ENCODE data around the gene SYT5. TPM values are rescaled to one million over a fixed set of nuclear protein-coding genes. Genes with fewer than 3 reads are reported as not detected.

Gene SYT5
- polyA plus RNA-seq, 3 donors, result not detected

GRCh38 chr19:55181740-55182139 is 1.7 kb upstream of the SYT5 start:
- Histone ChIP-seq H3K27me3 (ENCODE audit: control insufficient read depth in 2 of 2, insufficient read depth in 2 of 2, low read length in 2 of 2) (peaks cover 18 to 53% of the 10 kb centered on the region in 2 donors), H3K36me3 (replicated peaks in 1 of 2; ENCODE audit: control insufficient read depth in 1 of 2, insufficient read depth in 2 of 2, low read length in 2 of 2) (no peaks in the 10 kb centered on the region), H4K20me1 (ENCODE audit: insufficient read depth, low read length) (no peaks in the 10 kb centered on the region), H3K27ac (ENCODE audit: low read depth in 1 of 2, low read length in 2 of 2) (no peak overlapping the region), H3K4me3 (replicated peaks in 1 of 3; ENCODE audit: low read depth in 2 of 3, low read length in 3 of 3) (no peak overlapping the region), H3K9me3 (replicated peaks in 1 of 2; ENCODE audit: control insufficient read depth in 1 of 2, insufficient read depth in 1 of 2, low read length in 2 of 2) (peaks cover 5 to 11% of the 10 kb centered on the region in 2 donors), H3K79me2 (ENCODE audit: insufficient read depth, low read length) (no peaks in the 10 kb centered on the region), H2AFZ (ENCODE audit: insufficient read depth, low read depth, low read length, poor library complexity, severe bottlenecking) (no peak overlapping the region), H3K4me2 (replicated peaks; ENCODE audit: extremely low read depth, low read length, poor library complexity, severe bottlenecking) (no peak overlapping the region), H3K9ac (ENCODE audit: insufficient read depth, low read length, poor library complexity, severe bottlenecking) (no peak overlapping the region), H3K4me1 (ENCODE audit: control insufficient read depth in 1 of 2, insufficient read depth in 2 of 2, low read length in 2 of 2) (peaks cover 10 to 15% of the 10 kb centered on the region in 2 donors)
- Mint-ChIP-seq H3K36me3 (peaks cover 2 to 5% of the 10 kb centered on the region in 2 donors), H3K4me1 (peaks cover 13% of the 10 kb centered on the region), H3K27ac (no peak overlapping the region), H3K27me3 (ENCODE audit: low read depth in 3 of 3) (peaks cover 60 to 67% (median 63%) of the 10 kb centered on the region in 3 donors), H3K9me3 (peaks cover 4 to 21% (median 13%) of the 10 kb centered on the region in 7 donors), H3K4me3 (peak overlapping the region in 1 of 2 donors; percentile 46)
- 54% methylated on average over 14 of the region's 20 CpGs for WGBS (ENCODE audit: insufficient coverage)
- intact Hi-C loops (cut with micrococcal nuclease), result no loop called here
- no peak for TF ChIP-seq CTCF (IDR thresholded peaks at IDR 0.05)
- no peak for DNase-seq

GRCh38 chr19:55178781-55179599 is 1.1 kb downstream of the SYT5 start:
- Histone ChIP-seq H3K27ac (ENCODE audit: low read depth in 1 of 2, low read length in 2 of 2) (no peak overlapping the region), H2AFZ (ENCODE audit: insufficient read depth, low read depth, low read length, poor library complexity, severe bottlenecking) (no peak overlapping the region), H3K27me3 (ENCODE audit: control insufficient read depth in 2 of 2, insufficient read depth in 2 of 2, low read length in 2 of 2) (peaks cover 24 to 81% of the 10 kb centered on the region in 2 donors), H3K4me2 (replicated peaks; ENCODE audit: extremely low read depth, low read length, poor library complexity, severe bottlenecking) (peak overlapping the region; percentile 56), H3K36me3 (replicated peaks in 1 of 2; ENCODE audit: control insufficient read depth in 1 of 2, insufficient read depth in 2 of 2, low read length in 2 of 2) (no peaks in the 10 kb centered on the region), H3K4me1 (ENCODE audit: control insufficient read depth in 1 of 2, insufficient read depth in 2 of 2, low read length in 2 of 2) (peaks cover 14 to 21% of the 10 kb centered on the region in 2 donors), H3K9me3 (replicated peaks in 1 of 2; ENCODE audit: control insufficient read depth in 1 of 2, insufficient read depth in 1 of 2, low read length in 2 of 2) (peaks cover 16 to 28% of the 10 kb centered on the region in 2 donors), H4K20me1 (ENCODE audit: insufficient read depth, low read length) (no peaks in the 10 kb centered on the region), H3K9ac (ENCODE audit: insufficient read depth, low read length, poor library complexity, severe bottlenecking) (no peak overlapping the region), H3K79me2 (ENCODE audit: insufficient read depth, low read length) (no peaks in the 10 kb centered on the region), H3K4me3 (replicated peaks in 1 of 3; ENCODE audit: low read depth in 2 of 3, low read length in 3 of 3) (peak overlapping the region in 1 of 3 experiments; percentile 45)
- DNase-seq, result peak; percentile 42 to 63 (median 49)
- H3K9me3 Mint-ChIP-seq, result peaks cover 7 to 33% (median 29%) of the 10 kb centered on the region in 7 donors
- H3K27me3 Mint-ChIP-seq (ENCODE audit: low read depth in 3 of 3), result peaks cover 78 to 88% (median 83%) of the 10 kb centered on the region in 3 donors
- intact Hi-C loops (cut with micrococcal nuclease), result no loop called here
- no peak for TF ChIP-seq CTCF (IDR thresholded peaks at IDR 0.05)
- 5% methylated on average over 47 of the region's 61 CpGs for WGBS (ENCODE audit: insufficient coverage)
- peaks cover 18% of the 10 kb centered on the region for H3K4me1 Mint-ChIP-seq
- H3K36me3 Mint-ChIP-seq, result peaks cover 2 to 5% of the 10 kb centered on the region in 2 donors
- H3K4me3 Mint-ChIP-seq, result peak overlapping the region; percentile 24 to 76
- H3K27ac Mint-ChIP-seq, result peak overlapping the region in 2 of 7 donors; percentile 36 to 49
